ENCODE data around the gene CDC42SE2.

CDC42SE2 gene

DNA sequence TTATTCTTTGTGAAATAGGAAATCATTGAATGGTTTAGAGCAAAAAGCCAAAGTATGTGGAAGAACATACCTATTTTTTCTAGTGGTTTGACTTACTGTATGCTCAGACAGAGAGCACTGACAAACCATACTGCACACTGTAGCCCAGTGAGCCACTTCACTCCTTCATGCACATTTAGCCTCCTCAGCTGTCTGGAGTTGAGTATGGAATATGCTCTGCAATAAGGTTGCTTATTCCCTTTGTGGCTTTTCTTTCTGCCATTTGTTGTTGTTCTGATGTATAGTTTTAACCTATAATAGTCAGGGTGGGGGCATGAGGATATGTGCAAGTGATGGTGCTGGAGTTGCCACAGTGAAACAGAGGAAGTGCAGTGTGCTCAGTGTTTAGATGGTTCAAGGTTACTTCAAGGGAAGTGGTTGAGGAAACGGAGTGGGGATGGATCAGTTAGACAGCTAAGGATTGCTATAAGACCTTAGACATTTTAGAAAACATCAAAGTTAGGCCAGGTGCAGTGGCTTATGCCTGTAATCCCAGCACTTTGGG, 100.7 kb downstream of the CDC42SE2 start:
- TF ChIP-seq, protein P1, sequence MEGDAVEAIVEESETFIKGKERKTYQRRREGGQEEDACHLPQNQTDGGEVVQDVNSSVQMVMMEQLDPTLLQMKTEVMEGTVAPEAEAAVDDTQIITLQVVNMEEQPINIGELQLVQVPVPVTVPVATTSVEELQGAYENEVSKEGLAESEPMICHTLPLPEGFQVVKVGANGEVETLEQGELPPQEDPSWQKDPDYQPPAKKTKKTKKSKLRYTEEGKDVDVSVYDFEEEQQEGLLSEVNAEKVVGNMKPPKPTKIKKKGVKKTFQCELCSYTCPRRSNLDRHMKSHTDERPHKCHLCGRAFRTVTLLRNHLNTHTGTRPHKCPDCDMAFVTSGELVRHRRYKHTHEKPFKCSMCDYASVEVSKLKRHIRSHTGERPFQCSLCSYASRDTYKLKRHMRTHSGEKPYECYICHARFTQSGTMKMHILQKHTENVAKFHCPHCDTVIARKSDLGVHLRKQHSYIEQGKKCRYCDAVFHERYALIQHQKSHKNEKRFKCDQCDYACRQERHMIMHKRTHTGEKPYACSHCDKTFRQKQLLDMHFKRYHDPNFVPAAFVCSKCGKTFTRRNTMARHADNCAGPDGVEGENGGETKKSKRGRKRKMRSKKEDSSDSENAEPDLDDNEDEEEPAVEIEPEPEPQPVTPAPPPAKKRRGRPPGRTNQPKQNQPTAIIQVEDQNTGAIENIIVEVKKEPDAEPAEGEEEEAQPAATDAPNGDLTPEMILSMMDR (IDR thresholded peaks at IDR 0.05): no peak

DNA sequence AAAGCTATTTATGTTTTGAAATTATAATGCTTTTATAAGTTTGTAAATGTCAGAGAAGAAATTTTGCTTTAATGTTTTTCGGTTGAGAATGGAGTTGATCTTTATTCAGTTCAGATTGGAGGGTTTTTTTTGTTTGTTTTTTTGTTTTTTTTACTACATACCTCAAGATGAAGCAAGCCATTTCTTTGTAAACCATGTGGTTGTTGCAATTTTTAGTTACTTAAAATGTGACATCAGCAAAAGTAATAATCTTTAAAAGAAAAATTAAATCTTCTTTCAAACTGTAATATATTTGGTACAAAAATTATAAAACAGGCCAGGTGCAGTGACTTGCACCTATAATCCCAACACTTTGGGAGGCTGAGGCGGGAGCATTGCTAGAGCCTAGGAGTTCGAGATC, 102.6 kb downstream of the CDC42SE2 start:
- TF ChIP-seq, protein P1 (IDR thresholded peaks at IDR 0.05): no peak

DNA sequence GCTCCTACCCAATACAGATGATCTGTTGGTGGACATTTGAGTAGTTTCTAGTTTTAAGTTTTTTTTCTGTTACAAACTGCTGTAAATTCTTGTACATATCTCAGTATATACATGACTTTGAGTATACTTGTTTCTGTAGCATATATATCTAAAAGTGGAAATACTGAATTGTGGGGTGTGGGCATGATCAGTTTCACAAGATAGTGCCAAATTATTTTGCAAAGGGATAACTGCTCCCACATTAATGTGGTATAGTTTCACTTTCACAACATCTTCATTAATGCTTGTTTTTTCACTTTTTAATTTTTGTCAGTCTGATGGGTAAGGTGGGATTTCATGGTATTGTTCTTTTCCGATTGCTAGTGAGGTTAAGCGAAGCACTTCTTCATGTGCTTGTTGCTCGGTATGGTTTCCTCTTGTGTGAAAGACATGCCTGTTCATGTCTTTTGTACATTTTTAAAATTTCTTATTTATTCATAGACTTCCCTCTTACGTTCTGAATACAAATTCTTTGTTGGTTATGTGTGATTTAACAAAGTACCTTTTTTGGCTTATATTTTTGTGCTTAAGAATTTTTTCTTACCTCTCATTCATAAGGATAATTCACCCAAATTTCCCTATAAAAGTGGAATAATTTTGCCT, 103.5 kb downstream of the CDC42SE2 start:
- TF ChIP-seq, protein P1 (IDR thresholded peaks at IDR 0.05): no peak

DNA sequence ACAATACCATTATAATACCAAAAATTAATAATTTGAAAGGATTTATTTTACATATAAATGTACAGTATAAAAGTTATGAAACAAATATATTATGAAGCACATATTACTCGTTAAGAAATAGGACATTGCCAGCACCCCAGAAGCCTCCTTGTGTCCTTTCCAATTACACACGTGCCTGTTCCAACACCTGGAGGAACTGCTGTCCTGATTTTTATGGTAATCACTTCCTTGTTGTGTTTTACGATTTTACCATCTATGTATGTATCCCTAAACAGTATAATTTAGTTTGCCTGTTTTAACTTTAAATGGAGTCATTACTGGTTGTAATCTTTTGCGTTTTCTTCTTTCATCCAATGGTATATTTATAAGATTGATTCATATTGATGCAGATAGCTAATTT, 105.0 kb downstream of the CDC42SE2 start:
- TF ChIP-seq, protein P1 (IDR thresholded peaks at IDR 0.05): no peak

DNA sequence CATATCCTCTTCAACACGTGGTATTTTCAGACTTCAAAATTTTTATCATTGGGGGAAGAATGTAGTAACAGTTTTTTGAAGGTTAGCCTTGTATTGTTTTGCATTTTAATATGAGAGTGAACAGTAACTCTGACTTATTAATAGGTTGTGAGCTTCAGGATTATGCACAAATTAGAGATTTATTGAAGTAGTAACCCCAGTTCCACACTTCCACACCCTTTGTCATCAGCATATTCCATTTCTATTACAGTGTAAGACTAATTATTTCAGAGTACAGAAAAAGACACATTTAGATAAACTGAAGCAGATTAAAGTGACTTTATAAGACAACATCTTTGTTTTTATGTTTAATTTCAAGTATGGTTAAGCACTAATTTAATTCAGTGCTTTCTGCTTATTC, 105.7 kb downstream of the CDC42SE2 start:
- TF ChIP-seq, protein P1 (IDR thresholded peaks at IDR 0.05): no peak

DNA sequence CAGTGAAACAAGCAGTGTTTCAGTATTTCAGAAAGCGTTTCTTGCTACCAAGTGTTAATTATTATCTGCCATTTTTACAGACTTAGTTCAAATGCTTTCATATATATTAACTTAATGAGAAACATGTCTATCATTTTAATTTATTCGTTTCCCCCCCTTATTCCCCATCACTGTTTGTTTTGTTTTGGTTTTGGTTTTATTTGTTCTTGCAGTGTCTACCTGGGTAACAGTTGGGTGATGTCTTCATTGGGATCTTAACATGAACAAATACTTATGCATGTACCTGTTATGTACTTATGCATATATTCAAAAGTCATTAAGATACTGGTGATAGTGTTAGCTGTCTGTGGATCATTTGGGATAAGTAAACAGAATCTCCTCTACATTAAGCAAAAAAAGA, 108.0 kb downstream of the CDC42SE2 start:
- TF ChIP-seq, protein P1 (IDR thresholded peaks at IDR 0.05): no peak

DNA sequence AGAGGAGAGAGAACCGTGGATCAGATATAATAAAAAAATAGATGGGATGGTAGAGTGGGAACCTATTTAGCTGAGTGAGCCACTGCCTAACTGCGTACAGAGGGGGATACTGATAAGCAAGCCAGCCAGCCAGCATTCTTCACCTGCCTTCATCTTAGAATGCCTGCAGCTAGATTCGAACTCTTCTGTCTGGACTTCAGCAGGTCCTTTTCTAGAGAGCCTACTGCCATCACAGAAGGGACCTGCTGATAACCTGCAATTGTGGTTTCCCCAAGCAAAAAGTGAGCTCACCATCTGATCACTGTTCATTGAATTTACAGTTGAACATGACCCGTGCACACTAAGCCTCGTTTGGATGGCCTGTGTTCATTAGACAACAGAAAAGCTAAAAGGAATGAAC, 109.4 kb downstream of the CDC42SE2 start:
- TF ChIP-seq, protein P1 (IDR thresholded peaks at IDR 0.05): no peak

DNA sequence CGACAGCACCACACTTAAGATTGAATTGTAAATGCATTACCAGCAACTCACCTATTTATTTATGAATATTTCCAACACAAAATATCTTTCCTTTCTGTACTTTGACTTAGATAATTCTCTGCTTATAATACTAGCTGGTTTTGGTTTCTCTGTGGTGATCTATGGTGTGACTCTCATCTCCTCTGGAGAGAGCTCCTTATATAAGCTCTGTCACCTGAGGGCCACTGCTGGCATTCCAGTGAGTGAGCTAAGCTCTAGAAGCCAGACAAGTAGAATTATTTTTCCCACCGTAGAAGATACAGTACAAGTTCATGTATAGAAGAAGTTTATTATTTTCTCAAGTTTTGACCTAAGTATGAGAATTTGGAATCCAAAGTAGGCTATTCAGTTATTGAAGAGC, 111.5 kb downstream of the CDC42SE2 start:
- TF ChIP-seq, protein P1 (IDR thresholded peaks at IDR 0.05): no peak

All from LNCAP (cell line).